Fibroblast of pulmonary artery (primary cell): ENCODE measurements around the gene SLC39A9.

Experiments
- DNase-seq: peaks from one replicate; pipeline ENCODE4 v3.0.0-alpha.2; 2010; ENCODE audit warnings: low read depth
- H3K4me3 ChIP-seq: replicated peaks from 2 replicates; pipeline ENCODE4 v1.5.1; 2011; ENCODE audit warnings: low read depth, mild to moderate bottlenecking, control low read depth, low read length, moderate library complexity
- CTCF ChIP-seq: IDR thresholded peaks from 2 replicates; pipeline ENCODE4 v1.5.1; 2011; ENCODE audit warnings: mild to moderate bottlenecking, control low read depth, low read length, inconsistent platforms; ENCODE audit errors: missing control alignments

Gene SLC39A9

DNA sequence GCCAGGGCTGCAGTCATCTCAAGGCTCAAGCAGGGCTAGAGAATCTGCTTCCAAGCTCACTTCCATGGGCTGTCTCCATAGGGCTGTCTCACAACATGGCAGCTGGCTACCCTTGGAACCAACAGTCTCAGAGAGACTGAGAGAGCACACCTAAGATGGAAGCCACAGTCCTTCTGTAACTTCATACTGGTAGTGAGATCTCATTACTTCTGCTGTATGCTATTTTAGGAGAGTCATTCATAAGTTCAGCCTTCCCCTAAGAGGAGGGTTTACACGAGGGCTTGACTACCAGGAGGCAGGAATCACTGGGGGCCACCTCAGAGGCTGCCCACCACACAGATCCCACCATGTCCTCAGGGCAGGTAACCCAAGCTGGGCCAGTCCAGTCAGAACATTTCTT, 30.1 kb upstream of the SLC39A9 start:
- TF ChIP-seq CTCF: no peak
- DNase-seq: no peak

DNA sequence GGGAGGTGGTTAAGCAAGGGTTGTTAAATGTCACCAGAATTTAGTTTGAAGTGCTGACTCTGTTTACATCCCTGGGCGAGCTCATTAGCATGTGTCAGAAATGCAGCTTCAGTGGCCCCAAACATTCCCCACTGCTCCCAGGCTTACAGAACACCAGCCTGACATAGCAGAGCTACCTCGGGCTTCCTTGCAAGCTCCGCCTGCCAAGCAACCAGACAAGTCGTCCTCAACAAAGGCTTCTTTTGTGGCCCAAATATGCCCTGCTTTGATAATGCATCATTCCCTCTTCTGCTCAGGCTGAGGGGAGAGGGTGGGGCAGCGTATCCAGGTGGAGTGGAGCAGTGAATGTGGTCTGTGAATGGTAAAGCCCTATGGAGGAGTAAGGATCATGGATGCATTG, 28.4 kb upstream of the SLC39A9 start:
- TF ChIP-seq CTCF: no peak
- DNase-seq: no peak
- H3K4me3 ChIP-seq: no peak overlapping the region

More for the DNA sequence above, 30.1 kb upstream of the SLC39A9 start:
- H3K4me3 ChIP-seq: no peak overlapping the region

- H3K4me3 ChIP-seq: no peak overlapping the region
- TF ChIP-seq CTCF: no peak
- no peak for DNase-seq
Measured at GRCh38 chr14:69372146-69372545, 26.3 kb upstream of the SLC39A9 start.

GRCh38 chr14:69373104-69373503, 25.4 kb upstream of the SLC39A9 start:
- no peak for DNase-seq
- TF ChIP-seq CTCF: no peak
- H3K4me3 ChIP-seq: no peak overlapping the region

GRCh38 chr14:69374235-69374634, 24.3 kb upstream of the SLC39A9 start:
- TF ChIP-seq CTCF: no peak
- no peak for DNase-seq
- no peak overlapping the region for H3K4me3 ChIP-seq

GRCh38 chr14:69375182-69375581, 23.3 kb upstream of the SLC39A9 start:
- no peak for DNase-seq
- H3K4me3 ChIP-seq: no peak overlapping the region
- TF ChIP-seq CTCF: no peak

- no peak for DNase-seq
- no peak for TF ChIP-seq CTCF
- H3K4me3 ChIP-seq: no peak overlapping the region
Measured at GRCh38 chr14:69375722-69376121, 22.8 kb upstream of the SLC39A9 start.
